Activated naive CD4-positive, alpha-beta T cell treated with Interleukin-2 at 50 U/mL for 16 hours (primary cell): Measurements from ENCODE around the gene FKBP1B.
"Not testable (repeated sequence)": the region's sequence is repeated elsewhere in the genome, so short reads cannot be mapped to it uniquely, and the experiment has no call there.

Experiments
- DNase-seq: peaks from one replicate; pipeline ENCODE4 v3.0.0-alpha.2; 2020

The FKBP1B gene

DNA sequence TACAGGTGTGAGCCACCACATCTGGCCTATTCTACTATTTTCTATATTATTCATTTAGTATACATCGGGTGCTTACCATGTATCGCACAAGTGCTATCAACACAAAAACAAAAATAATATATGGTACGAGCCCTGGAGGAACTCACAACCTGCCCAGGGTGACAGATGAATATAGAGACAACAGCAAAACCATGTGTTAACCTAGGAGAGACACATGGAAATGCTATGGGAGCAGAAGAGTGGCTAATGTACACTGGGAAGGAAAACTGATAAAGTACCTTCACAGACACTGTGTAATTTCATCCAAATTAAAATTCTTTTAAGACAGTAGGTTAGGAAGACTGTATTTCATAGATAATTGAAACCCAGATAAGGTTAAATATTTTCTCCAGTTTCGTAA lies 22.7 kb downstream of the FKBP1B start:
- no peak for DNase-seq

GRCh38 chr2:24073816-24074215 lies 24.3 kb downstream of the FKBP1B start:
- no peak for DNase-seq

- DNase-seq: no peak
These were observed 25.7 kb downstream of the FKBP1B start for GRCh38 chr2:24075259-24075658.

DNA sequence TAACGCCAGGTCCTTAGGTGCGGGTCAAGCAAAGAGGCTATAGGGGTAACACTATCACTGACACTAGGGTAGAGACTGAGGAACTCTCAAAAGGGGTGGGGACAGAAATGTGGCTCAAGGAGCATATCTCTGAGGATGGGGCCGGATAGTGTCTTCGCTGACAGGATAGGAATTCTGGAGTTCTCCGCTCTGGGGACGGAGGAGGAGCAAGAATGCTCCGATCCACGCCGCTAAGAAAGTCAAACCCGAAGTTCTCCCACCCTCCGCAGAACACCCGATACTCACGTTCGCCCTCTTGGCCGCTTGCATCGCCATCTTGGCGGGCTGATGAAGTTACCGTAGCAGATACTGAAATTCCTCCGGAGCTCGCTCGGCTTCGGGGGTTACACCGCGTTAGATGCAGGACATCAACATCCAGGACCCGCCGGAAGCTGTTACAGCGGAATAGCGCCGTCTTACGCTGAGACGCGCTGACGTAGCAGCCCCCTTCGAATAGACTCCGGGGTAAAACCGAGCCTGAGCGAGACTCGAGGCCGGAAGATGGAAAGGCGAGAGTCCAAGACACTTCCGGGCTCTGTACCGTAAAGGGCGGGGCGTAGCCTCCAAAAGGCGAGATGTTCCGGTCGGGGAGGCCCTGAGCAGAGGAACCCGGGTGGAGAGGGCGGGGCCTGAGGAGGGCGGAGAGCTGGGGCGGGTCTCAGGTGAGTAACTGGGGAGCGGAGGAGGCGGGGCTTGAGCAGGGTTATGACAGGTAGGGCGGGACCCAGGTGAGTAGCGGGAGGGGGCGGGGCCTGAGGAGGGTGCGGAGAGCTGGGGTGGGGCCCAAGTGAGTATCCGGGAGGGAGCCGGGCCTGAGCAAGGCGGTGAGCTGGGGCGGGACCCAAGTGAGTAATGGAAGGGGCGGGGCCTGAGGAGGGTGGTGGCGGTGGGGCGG lies 26.6 kb downstream of the FKBP1B start, which contains the start of gene SF3B6:
SF3B6 (minus strand) TSS at position 412 of the 934 bp plus-strand sequence; CDS start at position 315, 97 bp downstream.
- DNase-seq: peak; percentile 100

- no peak for DNase-seq
These were observed 27.5 kb downstream of the FKBP1B start for GRCh38 chr2:24076849-24077534.

- no peak for DNase-seq
These were observed 28.0 kb downstream of the FKBP1B start for GRCh38 chr2:24077535-24077877.

GRCh38 chr2:24077879-24078278 lies 28.3 kb downstream of the FKBP1B start:
- no peak for DNase-seq

DNA sequence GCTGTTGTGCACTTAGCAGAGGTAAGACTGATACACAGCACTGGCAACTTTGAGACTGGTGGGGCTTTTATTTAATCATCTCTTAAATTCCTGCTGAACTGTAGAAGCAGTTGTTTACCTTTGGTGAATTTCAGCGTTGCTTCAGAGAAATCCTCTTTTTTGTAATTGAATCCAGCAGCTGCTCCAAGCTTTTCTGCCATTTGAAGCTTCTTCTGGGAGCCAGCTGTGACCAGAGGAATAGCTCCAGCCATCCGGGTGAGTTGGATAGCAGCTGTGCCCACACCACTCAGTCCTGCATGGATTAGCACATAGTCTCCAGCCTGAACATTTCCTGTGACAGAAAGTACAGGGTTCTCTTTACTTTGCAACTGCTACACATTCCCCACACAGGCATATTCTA lies 31.2 kb downstream of the FKBP1B start:
- no peak for DNase-seq

DNA sequence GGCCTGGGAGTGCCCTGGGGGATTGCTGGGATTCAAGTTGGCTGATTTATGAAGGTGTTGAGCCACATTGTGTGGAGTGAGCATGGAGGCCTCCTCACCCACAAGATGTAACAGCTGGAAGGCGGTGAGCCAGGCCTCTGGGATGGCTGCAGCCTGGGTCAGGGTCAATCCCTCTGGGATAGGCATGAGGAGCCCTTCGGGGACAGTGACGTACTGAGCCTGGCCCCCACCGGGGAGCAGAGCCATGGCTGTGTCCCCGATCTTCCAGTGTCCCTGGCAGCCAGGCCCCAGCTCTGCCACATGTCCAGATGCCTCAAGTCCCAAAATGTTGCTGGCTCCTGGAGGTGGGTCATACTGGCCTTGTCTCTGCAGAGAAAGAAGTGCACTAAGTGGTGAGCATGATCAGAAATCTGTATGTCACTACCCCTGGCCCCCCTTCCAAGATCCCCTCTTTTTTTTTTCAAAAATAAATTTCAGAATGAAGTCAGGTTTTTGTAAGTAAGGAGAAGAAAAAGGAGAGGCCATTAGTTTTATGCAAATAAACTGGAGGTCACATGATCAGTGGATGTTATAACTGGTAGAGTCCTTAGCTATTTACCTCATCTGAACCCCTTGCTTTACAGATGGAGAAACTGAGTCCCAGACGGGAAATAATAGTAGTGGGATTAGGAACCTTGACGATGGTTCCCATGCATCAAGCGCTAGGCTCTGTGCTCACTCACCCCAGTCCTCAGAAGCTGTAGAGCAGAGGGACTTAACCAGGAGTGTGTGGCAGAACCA lies 33.4 kb downstream of the FKBP1B start:
- DNase-seq: no peak

DNA sequence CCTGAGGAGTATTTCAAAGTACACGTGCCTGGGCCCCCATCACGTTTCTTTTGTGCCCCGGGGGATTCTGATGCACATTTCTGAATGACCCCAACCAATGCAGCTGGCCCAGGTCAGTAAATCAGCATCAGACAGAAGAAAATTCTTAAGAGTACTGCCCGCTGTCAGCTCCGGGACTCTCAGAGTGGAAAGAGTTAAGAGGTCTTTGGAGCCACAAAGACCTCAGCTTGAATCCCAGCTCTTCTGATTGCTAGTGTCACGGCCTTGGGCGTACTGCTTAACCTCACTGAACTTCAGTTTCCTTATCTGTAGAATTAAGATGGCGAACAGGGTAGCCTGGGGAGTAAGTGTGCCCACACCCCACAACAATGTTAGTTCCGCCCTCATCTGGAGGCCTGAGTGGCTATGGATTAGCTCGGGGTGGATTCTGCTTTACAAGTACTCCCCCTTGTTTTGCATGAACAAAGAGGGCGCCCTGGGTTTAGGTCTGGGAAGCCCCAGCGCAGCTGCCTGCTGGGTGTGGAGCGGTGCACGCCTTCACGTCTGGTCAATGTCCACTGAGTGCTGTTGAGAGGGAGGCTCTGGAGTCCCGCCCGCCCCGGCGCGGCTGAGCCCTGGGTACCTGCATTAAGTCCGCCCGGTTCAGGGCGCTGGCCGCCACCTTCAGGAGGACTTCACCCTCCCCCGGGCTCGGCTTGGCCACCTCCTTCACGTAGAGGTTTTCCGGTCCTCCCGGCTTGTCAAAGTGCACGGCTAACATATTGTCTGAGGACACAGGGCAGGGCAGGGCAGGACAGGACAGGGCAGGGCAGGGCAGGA lies 34.2 kb downstream of the FKBP1B start:
- DNase-seq: no peak

DNA sequence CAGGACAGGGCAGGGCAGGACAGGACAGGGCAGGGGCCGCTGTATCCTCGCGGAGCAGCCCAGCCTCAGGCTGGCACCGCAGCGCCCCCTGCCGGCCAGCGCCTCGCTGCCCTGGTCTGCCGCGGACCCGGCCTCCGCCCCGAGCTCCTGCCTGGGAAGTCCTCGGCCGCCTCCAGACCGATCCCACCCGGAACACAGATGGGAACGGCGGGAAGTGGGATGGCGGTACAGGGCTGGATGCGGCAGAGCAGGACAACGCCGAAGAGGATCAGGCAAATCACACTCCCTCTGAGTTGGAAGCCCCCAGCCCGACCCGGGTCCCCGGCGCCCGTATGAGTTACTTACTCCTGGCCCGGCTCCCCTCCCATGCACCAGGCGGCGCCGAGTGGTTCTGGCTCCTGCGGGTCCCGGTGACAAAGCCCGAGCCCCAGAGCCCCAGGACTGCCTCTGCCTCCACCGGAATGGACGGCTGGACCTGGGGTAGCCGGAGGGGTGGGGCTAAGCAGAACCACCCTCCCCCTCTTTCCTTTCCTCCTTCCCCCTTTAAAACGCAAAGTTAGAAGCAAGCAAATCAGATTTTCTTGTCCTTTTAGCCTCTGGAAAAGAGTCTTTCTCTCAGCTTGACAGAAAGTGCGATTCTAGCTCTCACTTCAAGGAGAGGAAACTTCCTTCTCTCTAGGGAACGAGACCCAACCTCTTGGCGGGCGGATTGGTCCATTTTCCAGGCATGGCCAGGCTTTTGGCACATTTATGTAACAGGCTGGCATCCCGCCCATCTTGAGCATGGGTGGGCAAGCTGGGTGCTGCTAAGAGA lies 35.1 kb downstream of the FKBP1B start, which contains the start of gene TP53I3:
TP53I3 (minus strand) TSS at position 449 of the 814 bp plus-strand sequence. CDS start 508 bp downstream, outside the sequence.
- DNase-seq: peak; percentile 85

DNA sequence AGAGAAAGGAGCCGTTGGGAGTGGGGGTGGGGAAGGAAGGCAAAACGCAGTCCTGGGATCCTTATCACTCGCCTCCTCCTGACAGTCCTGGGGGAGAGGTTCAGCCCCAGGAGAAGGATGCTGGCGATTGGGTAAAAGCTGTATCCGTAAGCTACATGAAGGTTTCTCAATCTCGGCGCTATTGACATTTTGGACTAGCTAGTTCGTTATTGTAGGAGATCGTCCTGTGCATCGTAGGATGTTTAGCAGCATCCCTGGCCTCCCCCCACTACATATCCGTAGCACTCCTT lies 35.6 kb downstream of the FKBP1B start:
- DNase-seq: no peak

DNA sequence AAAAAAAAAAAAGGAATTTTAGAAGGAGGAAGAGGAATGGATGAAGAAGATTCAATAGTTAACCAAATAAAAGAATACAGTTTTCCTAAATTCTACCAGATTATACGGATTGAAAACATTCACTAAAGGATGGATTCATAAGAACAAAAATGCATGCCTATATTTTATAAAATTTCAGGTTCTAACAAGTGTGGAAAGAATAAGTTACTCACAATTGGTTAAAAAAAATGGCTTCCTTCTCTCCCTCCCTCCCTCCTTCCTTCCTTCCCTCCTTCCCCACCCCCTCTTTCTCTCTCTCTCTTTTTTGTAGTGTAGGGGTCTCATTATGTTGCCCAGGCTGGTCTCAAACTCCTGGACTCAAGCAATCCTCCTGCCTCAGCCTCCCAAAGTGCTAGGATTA lies 36.7 kb downstream of the FKBP1B start:
- no peak for DNase-seq

DNA sequence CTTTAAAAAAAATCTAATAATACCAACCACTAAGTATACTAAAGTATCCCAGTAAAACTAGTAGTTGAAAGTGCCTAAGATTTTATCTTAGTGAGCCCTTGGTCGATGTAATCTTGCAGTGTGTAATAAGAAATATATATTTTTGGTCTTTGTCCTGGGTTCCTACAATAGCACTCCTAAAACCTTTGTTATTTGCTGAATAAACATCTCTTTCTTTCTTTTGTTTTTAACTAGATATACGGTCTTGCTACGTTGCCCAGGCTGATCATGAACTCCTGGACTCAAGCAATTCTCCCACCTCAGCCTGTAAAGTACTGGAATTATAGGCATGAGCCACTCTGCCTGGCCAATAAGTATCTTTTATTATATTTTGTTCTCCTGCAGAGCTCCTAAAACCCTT lies 37.5 kb downstream of the FKBP1B start:
- no peak for DNase-seq

DNA sequence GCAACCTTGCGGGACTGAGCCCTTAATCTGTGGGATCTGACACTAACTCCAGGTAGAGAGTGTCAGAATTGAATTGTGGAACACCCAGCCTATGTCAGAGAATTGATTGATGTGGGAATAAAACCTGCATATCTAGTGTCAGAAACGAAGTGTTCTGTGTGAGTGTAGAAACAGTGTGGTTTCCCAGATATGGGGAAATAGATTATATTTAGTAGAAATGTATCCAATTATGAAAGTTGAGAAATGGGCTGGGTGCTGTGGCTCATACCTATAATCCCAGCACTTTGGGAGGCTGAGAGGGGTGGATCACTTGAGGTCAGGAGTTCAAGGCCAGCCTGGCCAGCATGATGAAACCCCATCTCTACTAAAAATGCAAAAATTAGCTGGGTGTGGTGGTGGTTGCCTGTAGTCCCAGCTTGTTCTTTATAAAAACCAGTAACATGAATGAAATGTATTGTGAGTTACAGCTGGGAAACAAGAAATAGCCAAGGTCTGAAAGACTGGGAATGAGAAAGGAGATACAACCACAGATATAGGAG lies 39.3 kb downstream of the FKBP1B start:
- DNase-seq: no peak

- not testable (repeated sequence) for DNase-seq
These were observed 43.7 kb downstream of the FKBP1B start for GRCh38 chr2:24093270-24093669.

DNA sequence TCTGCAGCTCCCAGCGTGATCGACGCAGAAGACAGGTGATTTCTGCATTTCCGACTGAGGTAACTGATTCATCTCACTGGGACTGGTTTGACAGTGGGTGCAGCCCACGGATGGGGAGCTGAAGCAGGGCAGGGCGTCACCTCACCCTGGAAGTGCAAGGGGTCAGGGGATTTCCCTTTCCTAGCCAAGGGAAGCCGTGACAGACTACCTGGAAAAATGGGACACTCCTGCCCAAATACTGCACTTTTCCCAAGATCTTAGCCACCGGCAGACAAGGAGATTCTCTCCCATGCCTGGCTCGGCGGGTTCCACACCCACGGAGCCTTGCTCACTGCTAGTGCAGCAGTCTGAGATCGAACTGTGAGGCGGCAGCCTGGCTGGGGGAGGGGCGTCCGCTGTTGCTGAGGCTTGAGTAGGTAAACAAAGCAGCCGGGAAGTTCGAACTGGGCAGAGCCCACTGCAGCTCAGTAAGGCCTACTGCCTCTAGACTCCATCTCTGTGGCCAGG lies 45.7 kb downstream of the FKBP1B start:
- not testable (repeated sequence) for DNase-seq

DNA sequence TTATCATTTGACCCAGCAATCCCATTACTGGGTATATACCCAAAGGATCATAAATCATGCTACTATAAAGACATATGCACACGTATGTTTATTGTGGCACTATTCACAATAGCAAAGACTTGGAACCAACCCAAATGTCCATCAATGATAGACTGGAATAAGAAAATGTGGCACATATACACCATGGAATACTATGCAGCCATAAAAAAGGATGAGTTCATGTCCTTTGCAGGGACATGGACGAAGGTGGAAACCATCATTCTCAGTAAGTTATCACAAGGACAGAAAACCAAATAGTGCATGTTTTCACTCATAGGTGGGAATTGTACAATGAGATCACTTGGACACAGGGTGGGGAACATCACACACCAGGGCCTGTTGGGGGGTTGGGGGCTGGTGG lies 51.2 kb downstream of the FKBP1B start:
- not testable (repeated sequence) for DNase-seq

GRCh38 chr2:24101992-24102391 lies 52.5 kb downstream of the FKBP1B start:
- DNase-seq: no peak

GRCh38 chr2:24102677-24103076 lies 53.1 kb downstream of the FKBP1B start:
- no peak for DNase-seq

DNA sequence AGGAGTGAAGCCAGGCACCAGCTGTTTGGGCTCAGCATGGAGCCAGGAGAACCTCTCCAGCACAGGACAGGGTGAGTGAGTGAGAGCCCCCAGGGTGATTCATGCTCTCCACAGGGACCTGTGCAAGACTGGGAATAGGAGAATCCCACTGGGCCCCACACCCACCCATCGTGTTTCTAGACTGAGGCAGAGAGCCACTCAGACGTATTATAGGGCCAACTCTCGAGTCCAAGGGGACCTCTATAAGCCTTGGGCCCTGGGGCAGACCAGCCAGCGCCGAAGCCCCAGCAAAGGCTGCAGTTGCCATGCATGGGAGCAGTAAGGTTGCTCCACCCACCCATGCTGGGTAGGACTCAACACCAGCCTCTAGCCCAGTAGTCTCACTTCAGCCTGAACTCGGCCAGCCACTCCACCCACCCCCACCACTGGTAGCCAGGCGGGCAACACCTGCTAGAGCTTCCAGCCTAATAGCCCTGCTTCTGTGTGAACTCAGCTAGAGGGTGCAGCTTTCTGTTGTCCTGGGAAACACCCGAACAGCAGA lies 54.6 kb downstream of the FKBP1B start:
- no peak for DNase-seq
